GM10266 (cell line): ENCODE measurements around the gene OSBPL2.

Experiments used
- DNase-seq: peaks from one replicate; pipeline ENCODE4 v3.0.0; 2012; ENCODE audit errors: extremely low spot score
- CTCF ChIP-seq: IDR thresholded peaks from 2 replicates; pipeline ENCODE4 v1.5.1; 2012; ENCODE audit warnings: mild to moderate bottlenecking, low read depth; ENCODE audit not compliant: control insufficient read depth, insufficient read depth; ENCODE audit errors: missing control alignments

The OSBPL2 gene

GRCh38 chr20:62242176-62242575 is 3.9 kb downstream of the OSBPL2 start:
- no peak for TF ChIP-seq CTCF
- DNase-seq = no peak

DNA sequence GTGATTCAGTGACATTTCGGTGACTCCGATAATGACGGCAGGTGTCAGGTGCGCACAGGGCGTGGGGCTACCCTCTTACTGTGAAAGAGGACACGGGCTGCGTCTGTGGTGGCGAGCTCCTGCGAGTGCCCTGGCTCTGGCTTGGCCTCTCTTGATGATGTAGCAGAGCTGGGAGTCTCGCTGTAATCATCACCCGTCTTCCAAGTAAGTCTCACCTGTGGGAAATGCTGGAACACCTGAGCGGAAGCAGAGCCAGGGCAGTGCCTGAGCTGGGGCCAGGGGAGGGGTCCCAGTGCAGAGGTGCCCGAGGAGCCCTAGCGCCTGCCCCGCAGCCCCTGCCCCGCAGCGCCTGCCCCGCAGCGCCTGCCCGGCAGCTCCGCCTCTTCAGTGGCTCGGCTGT is 4.8 kb downstream of the OSBPL2 start:
- no peak for DNase-seq
- no peak for TF ChIP-seq CTCF

GRCh38 chr20:62243906-62244515 is 5.7 kb downstream of the OSBPL2 start:
- TF ChIP-seq CTCF = no peak
- no peak for DNase-seq

DNA sequence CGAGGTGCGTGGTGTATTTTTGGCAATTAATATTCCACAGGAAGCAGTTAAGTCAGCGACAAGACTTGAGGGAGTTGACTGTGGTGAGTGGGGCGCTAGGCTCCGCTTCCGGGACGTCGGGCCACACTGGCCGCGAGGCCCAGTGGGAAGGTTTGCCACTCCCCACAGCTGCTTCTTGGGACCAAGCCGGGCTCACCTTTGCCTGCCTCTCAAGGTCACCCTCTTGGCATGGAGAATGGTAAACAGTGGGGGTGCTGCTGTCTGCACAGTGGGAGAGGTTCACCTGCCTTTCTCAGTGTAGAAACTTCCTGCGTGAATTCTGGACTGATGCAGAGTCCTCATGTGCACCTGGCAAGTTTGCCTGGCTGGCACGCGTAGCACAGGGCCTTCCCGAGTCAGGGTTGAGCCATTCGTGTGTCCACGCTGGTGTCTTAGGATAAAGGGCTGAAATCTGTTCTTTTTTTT is 6.4 kb downstream of the OSBPL2 start:
- DNase-seq = no peak
- no peak for TF ChIP-seq CTCF

DNA sequence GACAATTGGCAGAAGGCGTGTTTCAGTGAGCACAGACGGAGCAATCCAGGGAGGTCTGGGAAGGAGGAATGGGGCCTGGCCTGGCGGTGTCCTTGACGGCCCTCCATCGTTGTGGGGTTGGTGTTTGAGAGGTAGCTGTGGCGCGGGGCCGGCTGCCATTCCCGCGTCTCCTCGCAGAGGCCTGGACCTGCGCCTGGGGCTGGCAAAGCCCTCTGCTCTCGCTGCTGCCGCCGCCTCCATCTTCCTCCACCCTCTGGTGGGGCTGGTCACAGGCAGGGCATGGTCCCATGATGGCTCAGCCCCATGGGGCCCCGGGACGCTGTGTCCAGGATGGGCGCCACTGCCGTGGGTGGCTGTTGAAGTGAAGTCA is 7.6 kb downstream of the OSBPL2 start:
- no peak for TF ChIP-seq CTCF
- DNase-seq = no peak

- DNase-seq = no peak
- TF ChIP-seq CTCF = no peak
Measured at GRCh38 chr20:62246431-62246830, 8.1 kb downstream of the OSBPL2 start.

GRCh38 chr20:62246872-62247652 is 8.7 kb downstream of the OSBPL2 start:
- DNase-seq = no peak
- no peak for TF ChIP-seq CTCF
